WI38 (cell line): ENCODE measurements around the gene CCZ1B.
"Not testable (repeated sequence)": the region's sequence is repeated elsewhere in the genome, so short reads cannot be mapped to it uniquely, and the experiment has no call there.

Experiments used
- H3K4me3 ChIP-seq: 2 replicates; pipeline ENCODE4 v1.5.1; 2011; ENCODE audit warnings: low read depth, mild to moderate bottlenecking, control low read depth, low read length

Gene CCZ1B

DNA sequence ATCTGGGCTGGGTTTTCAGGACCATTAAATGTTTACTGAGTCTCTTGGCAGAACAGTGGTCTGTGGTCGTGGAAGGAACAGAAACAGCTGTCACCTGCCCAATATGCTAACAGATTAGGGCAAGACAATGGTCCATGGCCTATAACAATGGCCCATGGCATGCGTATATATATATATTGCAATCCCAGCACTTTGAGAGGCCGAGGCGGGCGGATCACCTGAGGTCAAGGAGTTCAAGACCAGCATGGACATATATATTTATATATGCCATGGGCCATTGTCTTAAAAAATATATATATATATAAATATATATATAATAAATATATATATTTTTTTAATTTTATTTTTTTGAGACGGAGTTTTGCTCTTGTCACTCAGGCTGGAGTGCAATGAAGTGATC lies 44.5 kb downstream of the CCZ1B start:
- H3K4me3 ChIP-seq = not testable (repeated sequence)

DNA sequence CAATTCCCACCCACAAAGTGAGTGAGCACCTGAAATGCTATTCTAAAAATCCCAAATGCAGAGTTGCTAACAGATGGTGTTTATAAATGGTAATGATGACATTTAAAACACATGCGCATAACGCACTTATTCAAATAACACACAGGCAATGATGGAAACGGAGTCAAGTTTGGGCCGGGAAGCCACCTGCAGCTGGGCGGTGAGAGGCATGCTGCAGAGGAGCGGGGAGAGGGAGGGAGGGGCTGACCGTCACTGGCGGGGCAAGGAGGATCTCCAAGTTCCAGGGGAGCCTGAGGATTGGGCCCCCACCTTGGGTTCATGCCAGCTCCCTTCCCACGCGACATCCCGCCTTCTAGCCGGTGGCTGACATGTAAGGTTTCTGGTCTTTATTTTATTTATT lies 64.9 kb downstream of the CCZ1B start:
- not testable (repeated sequence) for H3K4me3 ChIP-seq

DNA sequence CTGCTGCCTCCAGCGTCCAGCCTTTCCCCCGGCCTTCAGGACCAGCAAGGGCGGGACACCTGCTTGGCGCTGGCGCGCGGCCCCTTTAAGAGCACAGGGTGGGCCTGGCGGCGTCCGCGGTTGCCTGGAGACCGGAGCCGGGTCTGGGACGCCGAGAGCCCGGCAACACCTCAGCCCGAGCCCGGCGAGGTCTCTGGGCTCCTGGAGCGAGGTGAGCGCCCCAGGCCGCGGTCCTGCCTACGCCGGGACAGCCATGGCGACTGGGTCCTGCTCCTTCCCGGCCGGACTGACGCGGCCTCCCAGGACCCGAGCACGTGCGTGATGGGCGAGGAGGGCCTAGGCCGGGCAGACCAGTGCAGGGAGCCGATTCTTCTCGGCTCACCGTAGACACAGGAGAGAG lies 72.1 kb downstream of the CCZ1B start, which contains the start of gene RSPH10B2:
Gene RSPH10B2 (plus strand): TSS at position 140 of the 400 bp plus-strand sequence. CDS start 3,575 bp downstream, outside the sequence.
- not testable (repeated sequence) for H3K4me3 ChIP-seq

DNA sequence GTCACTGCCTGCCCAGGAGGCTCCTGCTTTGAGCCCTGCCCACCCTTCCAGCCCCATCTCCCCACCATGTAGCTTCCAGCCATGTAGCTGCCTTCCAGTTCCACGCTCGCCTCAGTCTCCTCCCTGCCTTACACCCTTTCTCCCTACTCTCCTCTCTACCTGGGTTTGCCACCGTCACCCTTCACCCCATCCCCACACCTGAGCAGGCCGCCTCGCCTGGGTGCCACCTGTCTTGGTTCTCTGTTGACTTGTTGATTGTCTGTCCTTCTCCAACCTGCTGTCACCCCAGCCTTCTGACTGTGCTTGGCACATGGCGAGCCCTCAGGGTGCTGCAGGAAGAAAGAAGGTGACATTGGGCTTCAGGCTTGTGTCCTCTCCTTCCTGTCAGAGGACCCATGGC lies 75.9 kb downstream of the CCZ1B start:
- not testable (repeated sequence) for H3K4me3 ChIP-seq

DNA sequence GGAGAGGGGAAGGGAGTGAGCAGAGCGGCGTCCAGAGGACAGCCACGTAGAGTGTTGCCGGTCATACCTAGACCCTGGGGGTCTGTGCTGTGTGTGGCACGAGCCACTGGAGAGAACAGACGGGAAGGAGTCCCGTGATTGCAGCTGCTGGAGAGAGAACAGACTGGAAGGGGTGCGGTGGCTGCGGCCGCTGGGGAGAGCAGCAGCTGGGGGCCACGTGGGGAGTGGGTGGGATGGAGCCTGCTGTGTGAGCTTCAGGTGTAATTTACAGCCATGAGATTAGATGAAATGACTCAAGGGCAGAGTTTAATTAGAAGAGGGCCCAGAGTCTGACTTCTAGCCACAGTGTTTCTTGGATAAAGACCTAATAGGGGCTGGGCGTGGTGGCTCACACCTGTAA lies 76.7 kb downstream of the CCZ1B start:
- H3K4me3 ChIP-seq = not testable (repeated sequence)
